Measurements from ENCODE around the gene BUB3.

GRCh38 chr10:123139521-123140163 lies 14.6 kb upstream of the BUB3 start:
- TF ChIP-seq CTCF (IDR thresholded peaks at IDR 0.05; ENCODE audit: low read depth, low read length) (no peak), POLR2A (IDR thresholded peaks at IDR 0.05; ENCODE audit: extremely low read depth, insufficient read length) (no peak), MAX (IDR thresholded peaks at IDR 0.05; ENCODE audit: low read depth, low read length) (no peak), MYC (IDR thresholded peaks at IDR 0.05; ENCODE audit: low read depth, low read length) (no peak)
